GM21786 (cell line): ENCODE data around the gene RSPO4.

ENCODE experiments used
- ATAC-seq: cut with Tn5 transposase; IDR thresholded peaks from one replicate; pipeline ENCODE4 v1.9.1; 2021; ENCODE audit not compliant: unreplicated experiment

RSPO4 gene

GRCh38 chr20:944774-945410 lies 57.2 kb downstream of the RSPO4 start:
- ATAC-seq: no peak

- no peak for ATAC-seq
Measured at GRCh38 chr20:944148-944547, 58.0 kb downstream of the RSPO4 start.

GRCh38 chr20:942611-943010 lies 59.5 kb downstream of the RSPO4 start:
- ATAC-seq: no peak

GRCh38 chr20:940926-941325 lies 61.2 kb downstream of the RSPO4 start:
- ATAC-seq: no peak

- no peak for ATAC-seq
Measured at GRCh38 chr20:939606-940005, 62.5 kb downstream of the RSPO4 start.

- no peak for ATAC-seq
Measured at GRCh38 chr20:934186-934840, 67.8 kb downstream of the RSPO4 start.

- ATAC-seq: no peak
Measured at GRCh38 chr20:933029-933428, 69.1 kb downstream of the RSPO4 start.

GRCh38 chr20:931401-931800 lies 70.7 kb downstream of the RSPO4 start:
- ATAC-seq: no peak

GRCh38 chr20:926670-927069 lies 75.4 kb downstream of the RSPO4 start:
- ATAC-seq: no peak

GRCh38 chr20:925516-925915 lies 76.6 kb downstream of the RSPO4 start:
- ATAC-seq: no peak

GRCh38 chr20:924639-925038 lies 77.5 kb downstream of the RSPO4 start:
- ATAC-seq: no peak

GRCh38 chr20:922781-923180 lies 79.3 kb downstream of the RSPO4 start:
- no peak for ATAC-seq

- ATAC-seq: no peak
Measured at GRCh38 chr20:921068-921467, 81.0 kb downstream of the RSPO4 start.

- no peak for ATAC-seq
Measured at GRCh38 chr20:920311-920710, 81.8 kb downstream of the RSPO4 start.

GRCh38 chr20:919491-919916 lies 82.6 kb downstream of the RSPO4 start:
- ATAC-seq: no peak

GRCh38 chr20:917416-917815 lies 84.7 kb downstream of the RSPO4 start:
- no peak for ATAC-seq

GRCh38 chr20:916825-917224 lies 85.3 kb downstream of the RSPO4 start:
- no peak for ATAC-seq

GRCh38 chr20:916125-916799 lies 85.8 kb downstream of the RSPO4 start, which contains the start of gene ANGPT4:
Gene ANGPT4, minus strand, starts transcription at chr20:916334. Its CDS starts 120 bp downstream, at chr20:916214.
- ATAC-seq: no peak

- ATAC-seq: no peak
Measured at GRCh38 chr20:914727-915498, 87.2 kb downstream of the RSPO4 start.

- no peak for ATAC-seq
Measured at GRCh38 chr20:913306-913849, 88.7 kb downstream of the RSPO4 start.
